Mesodermal cell (in vitro differentiated cells): ENCODE results near the gene GDF10.

Experiments used
- H3K27ac ChIP-seq: 2 replicates; pipeline ENCODE4 v1.7.0; 2013; ENCODE audit warnings: mild to moderate bottlenecking, low read depth, low read length, moderate library complexity; ENCODE audit not compliant: severe bottlenecking
- H3K36me3 ChIP-seq: 2 replicates; pipeline ENCODE4 v1.7.1; 2013; ENCODE audit warnings: mild to moderate bottlenecking, low read length, moderate library complexity; ENCODE audit not compliant: control insufficient read depth, insufficient read depth
- H3K4me1 ChIP-seq: one replicate; pipeline ENCODE4 v1.7.1; 2013; ENCODE audit warnings: mild to moderate bottlenecking, low read length; ENCODE audit not compliant: insufficient read depth, control insufficient read depth, poor library complexity, severe bottlenecking
- H3K4me3 ChIP-seq: 2 replicates; pipeline ENCODE4 v1.7.0; 2013; ENCODE audit warnings: low read length, control low read depth, mild to moderate bottlenecking; ENCODE audit not compliant: insufficient read depth, poor library complexity, severe bottlenecking; ENCODE audit errors: extremely low read depth
- H3K9me3 ChIP-seq: 2 replicates; pipeline ENCODE4 v1.7.1; 2013; ENCODE audit warnings: mild to moderate bottlenecking, low read length, moderate library complexity; ENCODE audit not compliant: control insufficient read depth
- WGBS, 2 experiments: methylation state at CpG; one replicate each; pipeline ENCODE4 v1.1.5; 2013; ENCODE audit warnings: missing lambda C conversion rate in 2 of 2; ENCODE audit not compliant: insufficient coverage in 2 of 2; 5-methylcytosine and 5-hydroxymethylcytosine counted together

Gene GDF10

DNA sequence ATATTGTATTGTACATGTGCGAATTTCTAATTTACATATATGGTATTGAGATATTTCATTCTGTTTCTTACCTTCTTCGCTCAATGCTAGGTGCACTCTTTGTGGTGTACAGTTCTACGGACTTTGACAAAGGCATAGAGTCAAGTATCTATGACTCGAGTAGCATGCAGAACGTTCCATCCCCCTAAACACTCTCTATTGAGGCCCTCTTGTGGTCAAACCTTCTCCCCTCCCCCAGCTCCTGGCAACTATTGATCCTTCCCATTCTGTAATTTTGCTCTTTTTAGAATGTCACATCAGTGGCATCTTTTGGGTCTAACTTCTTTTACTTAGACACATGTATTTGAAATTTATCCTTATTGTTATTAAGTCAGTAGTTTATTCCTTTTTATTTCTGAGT lies 30.7 kb upstream of the GDF10 start:
- H3K4me3 ChIP-seq, result no peak overlapping the region
- no peaks in the 10 kb centered on the region for H3K36me3 ChIP-seq
- H3K9me3 ChIP-seq, result peaks cover 16% of the 10 kb centered on the region
- WGBS, 2 experiments, result 41 to 50% methylated on average over 2 to 3 of the region's 5 CpGs
- H3K4me1 ChIP-seq, result no peaks in the 10 kb centered on the region
- no peak overlapping the region for H3K27ac ChIP-seq

DNA sequence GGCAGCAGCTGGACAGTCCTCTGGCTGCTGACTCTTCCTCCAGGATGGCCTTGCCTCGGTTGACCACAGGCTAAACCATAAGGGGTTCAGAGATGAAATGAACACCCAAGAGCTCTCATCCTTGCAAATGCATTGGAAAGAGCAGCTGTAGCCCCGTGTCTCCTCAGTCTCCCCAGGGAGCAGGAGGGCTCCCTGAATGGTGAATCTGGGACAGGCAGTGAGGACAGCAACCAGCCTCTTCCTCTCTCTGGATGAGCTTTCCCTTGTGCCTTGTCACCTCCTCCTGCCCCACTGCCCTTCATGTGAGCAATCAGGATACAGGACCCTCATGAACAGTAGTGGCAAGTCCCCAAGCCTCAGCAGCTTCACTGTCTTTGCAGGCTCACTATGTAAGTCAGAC lies 23.9 kb upstream of the GDF10 start:
- Histone ChIP-seq H3K27ac (no peak overlapping the region), H3K36me3 (no peaks in the 10 kb centered on the region), H3K4me3 (no peak overlapping the region), H3K9me3 (peaks cover 8% of the 10 kb centered on the region), H3K4me1 (no peaks in the 10 kb centered on the region)
- WGBS, 2 experiments, result 72 to 90% methylated on average over 2 of the region's 2 CpGs

DNA sequence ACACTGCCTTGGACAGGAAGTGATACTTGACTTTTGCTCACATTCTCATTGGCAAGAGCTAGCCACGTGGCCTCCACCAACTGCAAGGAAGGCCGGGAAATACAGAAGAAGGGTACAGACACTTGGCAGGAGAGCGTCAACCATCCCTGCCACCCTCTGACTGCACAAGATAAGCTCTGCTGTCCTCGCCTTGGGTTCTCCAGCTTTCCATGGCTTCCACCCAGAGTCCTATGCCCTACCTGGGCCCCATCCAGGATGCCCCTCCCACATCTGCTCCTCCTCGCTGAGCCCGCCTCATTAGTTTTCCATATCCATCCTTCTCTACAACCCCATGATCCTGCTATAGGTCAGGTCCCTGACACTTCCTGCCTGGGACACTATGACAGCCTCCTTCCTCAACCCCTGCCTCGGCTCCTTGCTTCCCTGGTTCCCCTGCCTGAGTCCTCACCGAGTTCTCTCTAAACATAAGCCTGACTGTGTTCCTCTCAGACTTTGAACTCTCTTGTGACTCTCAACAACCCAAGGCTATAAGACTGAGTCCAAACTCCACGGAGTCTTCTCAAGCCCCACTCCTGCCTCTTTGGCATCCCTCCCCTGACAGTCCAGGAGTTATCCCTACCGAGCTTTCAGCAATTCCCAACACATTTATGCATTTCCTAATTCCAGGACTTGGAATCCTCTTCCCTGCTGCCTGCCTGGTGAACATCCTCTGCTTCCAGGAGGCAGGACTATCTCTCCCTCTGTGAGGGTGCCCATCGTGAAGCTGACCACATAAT lies 23.2 kb upstream of the GDF10 start:
- Histone ChIP-seq H3K27ac (no peak overlapping the region), H3K4me1 (no peaks in the 10 kb centered on the region), H3K9me3 (peaks cover 8% of the 10 kb centered on the region), H3K36me3 (no peaks in the 10 kb centered on the region), H3K4me3 (no peak overlapping the region)
- 85 to 89% methylated on average over 8 to 10 of the region's 11 CpGs for WGBS, 2 experiments

DNA sequence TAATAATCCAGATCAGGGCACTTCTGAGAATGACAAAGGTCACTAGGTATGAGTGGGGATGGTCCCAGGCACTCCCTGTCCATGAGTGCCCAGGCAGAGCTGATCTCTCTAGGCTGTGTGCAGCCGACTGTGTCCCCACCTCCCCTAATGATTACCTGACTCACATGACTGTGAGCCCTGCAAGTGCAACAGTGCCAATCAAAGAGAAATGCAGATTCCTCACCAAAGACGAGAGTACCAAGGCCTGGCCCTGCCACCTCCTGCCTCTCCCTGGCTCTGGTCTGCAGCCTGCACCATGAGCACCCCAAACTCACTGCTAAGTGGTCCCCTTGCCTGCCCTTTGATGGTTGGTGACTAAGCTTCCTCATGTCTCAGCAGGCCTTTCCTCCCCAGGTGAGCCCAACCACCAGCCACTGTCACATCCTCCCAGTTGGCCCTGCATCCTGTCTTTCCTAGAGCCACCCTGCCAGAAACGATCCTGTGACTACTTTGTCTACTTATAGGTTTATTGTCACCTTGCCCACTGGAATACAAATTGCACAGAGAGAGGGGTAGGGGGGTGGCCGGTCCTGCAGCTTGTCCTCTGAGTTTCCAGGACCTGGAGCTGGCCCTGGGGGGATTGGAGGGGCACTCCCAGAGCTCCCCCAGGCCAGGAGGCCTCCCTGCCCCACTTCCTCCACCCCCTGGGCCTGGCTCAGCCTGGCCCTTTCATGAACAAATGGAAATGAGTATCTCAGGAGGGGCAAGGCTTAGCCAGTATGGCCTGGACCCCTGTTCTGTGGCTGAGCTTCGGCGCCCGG lies 22.4 kb upstream of the GDF10 start:
- Histone ChIP-seq H3K4me3 (no peak overlapping the region), H3K4me1 (no peaks in the 10 kb centered on the region), H3K9me3 (peaks cover 8% of the 10 kb centered on the region), H3K27ac (no peak overlapping the region), H3K36me3 (no peaks in the 10 kb centered on the region)
- 60 to 89% methylated on average over 5 to 6 of the region's 7 CpGs for WGBS, 2 experiments

DNA sequence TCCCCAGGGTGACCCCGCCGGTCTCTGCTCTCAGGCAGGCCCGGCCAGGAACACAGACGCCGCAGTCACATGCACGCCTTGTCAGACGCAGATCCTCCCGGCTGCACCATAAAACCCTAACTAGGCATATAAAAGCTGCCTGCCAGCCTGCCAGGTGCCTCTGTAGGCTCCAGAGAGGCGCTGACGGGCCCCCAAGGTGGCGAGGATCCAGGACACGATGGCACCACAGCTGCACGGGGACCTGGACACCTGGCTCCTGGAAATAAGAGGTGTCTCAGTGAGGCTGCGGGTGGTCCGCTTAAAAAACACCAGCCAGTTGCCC lies 21.9 kb upstream of the GDF10 start:
- Histone ChIP-seq H3K27ac (no peak overlapping the region), H3K36me3 (no peaks in the 10 kb centered on the region), H3K4me1 (no peaks in the 10 kb centered on the region), H3K9me3 (peaks cover 7% of the 10 kb centered on the region), H3K4me3 (no peak overlapping the region)
- 90 to 95% methylated on average over 11 to 15 of the region's 15 CpGs for WGBS, 2 experiments

DNA sequence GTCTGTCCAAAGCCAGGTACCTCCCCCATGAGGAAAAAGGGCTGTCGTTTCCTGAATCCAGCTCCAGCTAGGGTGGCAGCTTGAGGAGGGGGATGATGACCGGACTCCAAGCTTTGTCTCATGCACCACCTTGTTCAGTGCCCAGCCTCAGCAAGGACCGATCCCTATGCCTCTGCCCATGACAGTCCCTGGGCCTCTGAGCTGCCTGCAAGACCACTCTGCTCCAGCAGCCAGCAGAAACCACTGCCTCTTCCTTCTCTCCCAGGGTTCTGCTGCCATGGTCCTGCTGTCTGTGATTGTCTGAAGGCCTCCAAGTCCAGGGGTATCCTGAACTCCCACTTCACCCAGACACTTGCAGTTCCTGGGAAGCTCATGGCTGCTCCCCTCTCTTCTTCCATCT lies 21.3 kb upstream of the GDF10 start:
- WGBS, 2 experiments, result 96 to 100% methylated on average over 2 to 3 of the region's 3 CpGs

GRCh38 chr10:47279276-47279675 lies 20.7 kb upstream of the GDF10 start:
- H3K36me3 ChIP-seq, result no peaks in the 10 kb centered on the region
- WGBS, 2 experiments, result 70 to 95% methylated on average over 2 of the region's 2 CpGs
- no peak overlapping the region for H3K27ac ChIP-seq

More for the DNA sequence above, 21.3 kb upstream of the GDF10 start:
- Histone ChIP-seq H3K27ac (no peak overlapping the region), H3K4me1 (no peaks in the 10 kb centered on the region), H3K36me3 (no peaks in the 10 kb centered on the region), H3K4me3 (no peak overlapping the region), H3K9me3 (peaks cover under 1% of the 10 kb centered on the region)

DNA sequence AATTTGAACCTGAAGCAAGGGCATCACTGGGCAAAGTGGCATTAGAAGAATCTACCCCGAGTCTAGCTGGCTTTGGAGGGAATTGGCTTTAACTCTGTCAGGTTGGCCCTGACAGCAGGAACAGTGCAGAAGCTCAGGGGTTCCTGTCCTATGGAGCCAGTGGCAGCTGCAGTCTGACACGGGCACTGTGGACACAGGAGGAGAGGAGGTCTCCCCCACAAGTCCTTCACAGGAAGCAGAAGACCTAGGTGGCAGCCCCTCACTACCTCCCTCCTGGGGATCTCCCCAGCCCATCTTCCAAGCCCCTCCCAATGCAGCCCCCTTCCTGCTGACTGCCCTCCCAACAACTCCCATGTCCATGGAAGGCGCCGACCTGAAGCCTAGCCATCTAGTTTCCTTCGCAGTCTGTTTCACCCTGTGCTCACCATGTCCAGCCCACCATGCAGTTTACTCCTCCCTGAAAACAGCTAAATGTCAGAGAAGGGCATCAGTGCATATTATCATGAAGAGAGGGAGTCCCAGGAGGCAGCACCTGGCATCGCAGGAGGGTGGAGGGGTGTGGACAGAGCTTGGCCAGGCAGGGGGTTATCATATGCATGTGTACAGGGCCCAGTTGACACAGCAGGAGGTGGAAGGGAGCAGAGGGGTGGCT lies 17.9 kb upstream of the GDF10 start:
- 88 to 89% methylated on average over 6 of the region's 6 CpGs for WGBS, 2 experiments
- Histone ChIP-seq H3K4me1 (no peaks in the 10 kb centered on the region), H3K9me3 (no peaks in the 10 kb centered on the region)

More at GRCh38 chr10:47279276-47279675, 20.7 kb upstream of the GDF10 start:
- no peaks in the 10 kb centered on the region for H3K4me1 ChIP-seq
- H3K4me3 ChIP-seq, result no peak overlapping the region
- no peaks in the 10 kb centered on the region for H3K9me3 ChIP-seq

DNA sequence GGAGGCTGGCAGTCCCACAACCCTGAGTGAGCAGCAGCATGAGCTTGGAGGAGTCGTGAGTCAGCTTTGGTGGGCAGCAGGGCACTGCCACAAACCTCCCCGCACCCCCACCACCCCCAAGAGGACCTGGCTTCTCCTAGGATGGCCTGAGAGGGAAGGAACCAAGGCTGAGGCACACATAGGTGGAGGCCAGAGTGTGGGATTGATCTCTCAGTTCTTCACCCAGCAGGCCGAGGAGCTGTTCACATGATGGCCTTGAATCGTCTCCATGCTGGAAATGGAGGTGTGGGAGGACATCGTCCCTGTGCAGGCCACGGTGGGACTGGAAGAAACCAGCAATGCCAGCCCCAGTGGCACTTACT lies 17.4 kb upstream of the GDF10 start:
- H3K27ac ChIP-seq, result no peak overlapping the region
- H3K4me1 ChIP-seq, result no peaks in the 10 kb centered on the region
- WGBS, 2 experiments, result 94 to 100% methylated on average over 1 to 4 of the region's 6 CpGs
- H3K9me3 ChIP-seq, result no peaks in the 10 kb centered on the region
- no peak overlapping the region for H3K4me3 ChIP-seq
- no peaks in the 10 kb centered on the region for H3K36me3 ChIP-seq

More for the DNA sequence above, 17.9 kb upstream of the GDF10 start:
- Histone ChIP-seq H3K36me3 (no peaks in the 10 kb centered on the region), H3K27ac (no peak overlapping the region), H3K4me3 (no peak overlapping the region)

GRCh38 chr10:47283101-47283630 lies 16.8 kb upstream of the GDF10 start:
- Histone ChIP-seq H3K36me3 (no peaks in the 10 kb centered on the region), H3K27ac (no peak overlapping the region), H3K4me1 (no peaks in the 10 kb centered on the region), H3K9me3 (no peaks in the 10 kb centered on the region), H3K4me3 (no peak overlapping the region)
- WGBS, 2 experiments, result 84 to 93% methylated on average over 7 to 8 of the region's 9 CpGs
